Measurements from ENCODE around the gene USP9X. TPM values are rescaled to one million over a fixed set of nuclear protein-coding genes. Genes with fewer than 3 reads are reported as not detected.

Gene USP9X
- total RNA-seq, 1 experiment from 2014 or later, result 89.2 TPM

DNA sequence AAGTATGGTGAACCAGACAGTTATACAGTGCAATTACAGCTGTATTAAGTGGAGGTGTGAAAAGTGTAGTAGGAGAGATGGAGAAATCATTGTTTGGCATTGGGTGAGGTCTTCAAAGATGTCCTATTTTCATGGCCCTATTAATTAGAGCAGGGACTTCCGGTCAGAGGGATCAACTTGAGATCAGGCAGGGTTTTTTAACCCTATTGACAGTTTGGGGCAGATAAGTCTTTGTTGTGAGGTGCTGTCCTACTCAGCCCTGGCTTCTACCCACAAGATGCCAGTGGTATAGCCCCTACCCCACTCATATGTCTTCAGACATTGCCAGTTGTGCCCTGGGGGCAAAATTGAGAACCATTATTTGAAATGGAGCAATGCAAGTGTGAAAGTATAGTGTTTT is 9.9 kb downstream of the USP9X start:
- no peak for DNase-seq
- Mint-ChIP-seq H3K27ac (ENCODE audit: unreplicated experiment) (peak overlapping the region; percentile 3), H3K36me3 (ENCODE audit: insufficient read depth, unreplicated experiment) (peaks cover 10% of the 10 kb centered on the region), H3K4me3 (ENCODE audit: low read depth, unreplicated experiment) (peak overlapping the region; percentile 33), H3K4me1 (ENCODE audit: low read depth, unreplicated experiment) (peaks cover 51% of the 10 kb centered on the region), H3K9me3 (ENCODE audit: low read depth, unreplicated experiment) (no peaks in the 10 kb centered on the region), H3K27me3 (ENCODE audit: unreplicated experiment) (no peaks in the 10 kb centered on the region)
- no TSS peak for BruUV-seq (replicated peaks)
- intact Hi-C loops (cut with micrococcal nuclease; ENCODE audit: unreplicated experiment), result no loop called here
- TF ChIP-seq, protein P1, sequence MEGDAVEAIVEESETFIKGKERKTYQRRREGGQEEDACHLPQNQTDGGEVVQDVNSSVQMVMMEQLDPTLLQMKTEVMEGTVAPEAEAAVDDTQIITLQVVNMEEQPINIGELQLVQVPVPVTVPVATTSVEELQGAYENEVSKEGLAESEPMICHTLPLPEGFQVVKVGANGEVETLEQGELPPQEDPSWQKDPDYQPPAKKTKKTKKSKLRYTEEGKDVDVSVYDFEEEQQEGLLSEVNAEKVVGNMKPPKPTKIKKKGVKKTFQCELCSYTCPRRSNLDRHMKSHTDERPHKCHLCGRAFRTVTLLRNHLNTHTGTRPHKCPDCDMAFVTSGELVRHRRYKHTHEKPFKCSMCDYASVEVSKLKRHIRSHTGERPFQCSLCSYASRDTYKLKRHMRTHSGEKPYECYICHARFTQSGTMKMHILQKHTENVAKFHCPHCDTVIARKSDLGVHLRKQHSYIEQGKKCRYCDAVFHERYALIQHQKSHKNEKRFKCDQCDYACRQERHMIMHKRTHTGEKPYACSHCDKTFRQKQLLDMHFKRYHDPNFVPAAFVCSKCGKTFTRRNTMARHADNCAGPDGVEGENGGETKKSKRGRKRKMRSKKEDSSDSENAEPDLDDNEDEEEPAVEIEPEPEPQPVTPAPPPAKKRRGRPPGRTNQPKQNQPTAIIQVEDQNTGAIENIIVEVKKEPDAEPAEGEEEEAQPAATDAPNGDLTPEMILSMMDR (IDR thresholded peaks at IDR 0.05; ENCODE audit: unreplicated experiment), result no peak
- CTCF ChIA-PET, result interaction anchor here (0.5 kb wide), 1 partner anchor 51 kb away, joined by 3 read pairs; no protein-coding TSS in a partner anchor

DNA sequence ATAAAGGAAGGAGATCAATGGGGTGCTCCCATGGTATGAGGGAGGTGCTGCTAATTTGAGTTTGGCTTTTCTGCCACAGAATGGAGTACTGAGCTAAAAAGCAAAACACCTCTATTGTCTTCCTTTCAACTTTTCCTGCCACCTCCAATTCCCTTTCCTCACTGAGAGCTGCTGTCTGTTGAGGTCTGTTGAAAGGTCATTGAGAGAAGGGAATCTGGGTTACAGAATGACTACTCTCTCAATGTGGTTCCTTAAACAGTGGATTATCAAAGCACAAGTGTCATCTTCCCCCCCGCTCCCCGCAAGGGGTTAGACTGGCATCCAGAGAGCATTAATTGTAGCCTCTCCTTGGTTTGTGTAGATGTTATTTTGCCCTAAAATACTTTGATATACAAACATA is 10.7 kb downstream of the USP9X start:
- CTCF ChIA-PET, result no interaction called here
- Mint-ChIP-seq H3K4me3 (ENCODE audit: low read depth, unreplicated experiment) (peak overlapping the region; percentile 33), H3K9me3 (ENCODE audit: low read depth, unreplicated experiment) (no peaks in the 10 kb centered on the region), H3K27ac (ENCODE audit: unreplicated experiment) (peak overlapping the region; percentile 3), H3K27me3 (ENCODE audit: unreplicated experiment) (no peaks in the 10 kb centered on the region), H3K4me1 (ENCODE audit: low read depth, unreplicated experiment) (peaks cover 53% of the 10 kb centered on the region), H3K36me3 (ENCODE audit: insufficient read depth, unreplicated experiment) (peaks cover 10% of the 10 kb centered on the region)
- no peak for DNase-seq
- BruUV-seq (replicated peaks), result no TSS peak
- TF ChIP-seq, protein P1 (IDR thresholded peaks at IDR 0.05; ENCODE audit: unreplicated experiment), result no peak
- intact Hi-C loops (cut with micrococcal nuclease; ENCODE audit: unreplicated experiment), result no loop called here

DNA sequence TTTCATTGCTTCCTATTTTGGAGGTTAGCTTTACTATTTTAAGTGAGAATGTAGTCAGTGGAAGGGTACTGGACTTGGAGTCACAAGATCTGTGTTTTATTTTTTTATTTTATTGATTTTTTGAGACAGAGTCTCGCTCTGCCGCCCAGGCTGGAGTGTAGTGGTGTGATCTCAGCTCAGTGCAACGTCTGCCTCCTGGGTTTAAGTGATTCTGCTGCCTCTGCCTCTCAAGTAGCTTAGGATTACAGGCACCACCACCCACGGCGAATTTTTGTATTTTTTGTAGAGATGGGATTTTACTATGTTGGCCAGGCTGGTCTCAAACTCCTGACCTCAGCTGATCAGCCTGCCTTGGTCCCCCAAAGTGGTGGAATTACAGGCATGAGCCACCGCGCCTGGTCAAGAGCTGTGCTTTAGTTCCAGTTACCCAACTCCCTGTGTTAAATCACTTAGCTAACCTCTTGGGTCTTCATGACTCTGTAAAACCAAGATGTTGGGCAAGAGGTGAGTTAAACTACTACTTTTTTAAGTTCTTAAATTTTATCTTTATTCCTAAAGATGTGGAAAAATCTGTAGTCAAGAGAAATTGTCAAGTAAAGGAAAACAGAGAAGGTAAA is 11.2 kb downstream of the USP9X start:
- no TSS peak for BruUV-seq (replicated peaks)
- no peak for DNase-seq
- TF ChIP-seq, protein P1 (IDR thresholded peaks at IDR 0.05; ENCODE audit: unreplicated experiment), result no peak
- H3K9me3 Mint-ChIP-seq (ENCODE audit: low read depth, unreplicated experiment), result no peaks in the 10 kb centered on the region
- peaks cover 10% of the 10 kb centered on the region for H3K36me3 Mint-ChIP-seq (ENCODE audit: insufficient read depth, unreplicated experiment)
- intact Hi-C loops (cut with micrococcal nuclease; ENCODE audit: unreplicated experiment), result no loop called here
- H3K4me1 Mint-ChIP-seq (ENCODE audit: low read depth, unreplicated experiment), result peaks cover 53% of the 10 kb centered on the region
- no peak overlapping the region for H3K4me3 Mint-ChIP-seq (ENCODE audit: low read depth, unreplicated experiment)
- CTCF ChIA-PET, result no interaction called here
- no peak overlapping the region for H3K27ac Mint-ChIP-seq (ENCODE audit: unreplicated experiment)
- no peaks in the 10 kb centered on the region for H3K27me3 Mint-ChIP-seq (ENCODE audit: unreplicated experiment)

DNA sequence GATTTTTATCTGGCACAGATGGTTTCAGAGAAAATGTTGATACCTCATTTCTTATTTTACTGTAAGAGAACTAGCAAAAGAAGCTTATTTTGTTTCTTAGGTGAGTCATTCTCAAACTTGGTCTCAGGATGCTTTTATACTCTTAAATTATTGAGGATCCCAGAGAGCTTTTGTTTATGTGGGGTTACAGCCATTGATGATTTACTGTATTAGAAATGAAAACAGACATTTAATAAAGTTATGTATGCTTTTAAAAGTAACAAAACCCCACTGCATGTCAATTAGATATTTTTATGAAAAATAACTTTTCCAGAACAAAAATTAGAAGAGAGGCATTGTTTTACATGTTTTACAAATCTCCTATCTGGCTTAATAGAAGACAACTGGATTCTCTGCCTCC is 12.1 kb downstream of the USP9X start:
- CTCF ChIA-PET, result no interaction called here
- intact Hi-C loops (cut with micrococcal nuclease; ENCODE audit: unreplicated experiment), result no loop called here
- Mint-ChIP-seq H3K27ac (ENCODE audit: unreplicated experiment) (no peak overlapping the region), H3K36me3 (ENCODE audit: insufficient read depth, unreplicated experiment) (peaks cover 10% of the 10 kb centered on the region), H3K4me3 (ENCODE audit: low read depth, unreplicated experiment) (no peak overlapping the region), H3K27me3 (ENCODE audit: unreplicated experiment) (no peaks in the 10 kb centered on the region), H3K9me3 (ENCODE audit: low read depth, unreplicated experiment) (no peaks in the 10 kb centered on the region), H3K4me1 (ENCODE audit: low read depth, unreplicated experiment) (peaks cover 53% of the 10 kb centered on the region)
- DNase-seq, result no peak
- no TSS peak for BruUV-seq (replicated peaks)
- TF ChIP-seq, protein P1 (IDR thresholded peaks at IDR 0.05; ENCODE audit: unreplicated experiment), result no peak

All from Calu3 (cell line).